ENCODE data around the gene SLC35G6.
"Not testable (repeated sequence)": the region's sequence is repeated elsewhere in the genome, so short reads cannot be mapped to it uniquely, and the experiment has no call there.

SLC35G6 gene

DNA sequence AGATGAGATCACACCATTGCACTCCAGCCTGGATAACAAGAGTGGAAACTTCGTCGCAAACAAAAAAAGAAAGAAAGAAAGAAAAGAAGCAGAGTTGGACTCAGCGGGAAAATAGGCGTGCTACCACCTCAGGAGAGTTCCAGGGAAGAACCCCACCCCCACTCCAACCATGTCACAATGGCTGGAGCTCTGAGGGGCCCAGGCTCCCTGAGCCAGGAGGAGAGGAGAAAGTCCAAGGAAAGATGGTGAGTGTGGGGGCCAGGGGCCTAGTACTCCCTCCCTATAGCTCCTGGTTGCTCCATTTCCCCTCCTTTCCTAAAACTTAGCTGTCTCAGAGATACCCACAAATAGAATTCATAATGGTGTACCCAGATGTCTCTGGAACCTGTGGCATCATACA lies at the start of gene SLC35G6:
Gene SLC35G6 (plus strand): TSS at position 172 of the 400 bp plus-strand sequence. CDS start 71 bp downstream, at position 243.
- not testable (repeated sequence) for DNase-seq (ENCODE audit: low read depth)

DNA sequence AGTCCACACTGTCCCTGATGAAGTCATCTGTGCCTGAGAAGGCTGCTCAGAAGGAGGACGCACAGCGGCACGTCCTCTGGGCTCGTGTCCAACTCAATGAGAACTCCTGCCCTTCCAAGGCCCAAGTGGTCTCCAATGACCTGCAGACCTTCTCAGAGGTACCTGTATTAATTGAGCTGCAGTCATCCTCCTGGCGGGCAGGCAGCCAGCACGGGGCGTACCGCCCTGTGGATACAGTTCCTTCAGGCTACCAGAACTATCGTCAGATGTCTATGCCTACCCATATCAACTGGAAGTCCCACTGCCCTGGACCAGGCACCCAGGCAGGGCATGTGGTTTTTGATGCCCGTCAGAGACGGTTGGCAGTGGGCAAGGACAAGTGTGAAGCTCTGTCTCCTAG lies 49.0 kb upstream of the SLC35G6 start:
- no peak for DNase-seq (ENCODE audit: low read depth)

DNA sequence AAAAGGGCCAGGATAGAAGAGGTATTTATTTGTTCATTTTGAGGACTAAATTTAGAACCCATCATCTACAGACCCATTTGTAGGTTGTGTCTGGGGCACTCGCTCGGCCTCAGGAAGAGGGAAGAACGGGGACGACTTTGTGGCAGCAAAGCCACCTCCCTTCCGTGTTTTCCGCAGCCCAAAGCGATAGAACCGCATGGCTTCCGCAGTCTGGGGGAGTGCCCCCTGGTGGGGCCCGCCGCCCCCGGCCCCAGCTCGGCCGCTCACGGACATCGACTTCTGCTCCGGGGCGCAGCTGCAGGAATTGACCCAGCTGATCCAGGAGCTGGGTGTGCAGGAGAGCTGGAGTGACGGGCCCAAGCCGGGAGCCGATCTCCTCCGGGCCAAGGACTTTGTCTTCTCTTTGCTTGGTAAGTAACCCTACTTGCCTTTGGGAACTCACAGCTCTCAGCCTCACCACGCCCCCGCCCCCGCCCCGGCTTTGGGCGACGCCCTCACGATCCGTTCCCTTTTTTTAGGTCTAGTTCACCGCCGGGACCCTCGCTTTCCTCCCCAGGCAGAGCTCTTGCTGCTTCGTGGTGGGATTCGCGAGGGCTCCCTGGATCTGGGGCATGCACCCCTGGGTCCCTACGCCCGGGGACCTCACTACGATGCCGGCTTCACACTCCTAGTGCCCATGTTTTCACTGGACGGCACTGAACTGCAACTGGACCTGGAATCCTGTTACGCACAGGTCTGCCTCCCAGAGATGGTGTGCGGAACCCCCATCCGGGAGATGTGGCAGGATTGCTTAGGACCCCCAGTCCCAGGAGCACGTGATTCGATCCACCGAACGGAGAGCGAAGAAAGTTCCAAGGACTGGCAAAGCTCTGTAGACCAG lies 45.3 kb upstream of the SLC35G6 start:
- no peak for DNase-seq (ENCODE audit: low read depth)

DNA sequence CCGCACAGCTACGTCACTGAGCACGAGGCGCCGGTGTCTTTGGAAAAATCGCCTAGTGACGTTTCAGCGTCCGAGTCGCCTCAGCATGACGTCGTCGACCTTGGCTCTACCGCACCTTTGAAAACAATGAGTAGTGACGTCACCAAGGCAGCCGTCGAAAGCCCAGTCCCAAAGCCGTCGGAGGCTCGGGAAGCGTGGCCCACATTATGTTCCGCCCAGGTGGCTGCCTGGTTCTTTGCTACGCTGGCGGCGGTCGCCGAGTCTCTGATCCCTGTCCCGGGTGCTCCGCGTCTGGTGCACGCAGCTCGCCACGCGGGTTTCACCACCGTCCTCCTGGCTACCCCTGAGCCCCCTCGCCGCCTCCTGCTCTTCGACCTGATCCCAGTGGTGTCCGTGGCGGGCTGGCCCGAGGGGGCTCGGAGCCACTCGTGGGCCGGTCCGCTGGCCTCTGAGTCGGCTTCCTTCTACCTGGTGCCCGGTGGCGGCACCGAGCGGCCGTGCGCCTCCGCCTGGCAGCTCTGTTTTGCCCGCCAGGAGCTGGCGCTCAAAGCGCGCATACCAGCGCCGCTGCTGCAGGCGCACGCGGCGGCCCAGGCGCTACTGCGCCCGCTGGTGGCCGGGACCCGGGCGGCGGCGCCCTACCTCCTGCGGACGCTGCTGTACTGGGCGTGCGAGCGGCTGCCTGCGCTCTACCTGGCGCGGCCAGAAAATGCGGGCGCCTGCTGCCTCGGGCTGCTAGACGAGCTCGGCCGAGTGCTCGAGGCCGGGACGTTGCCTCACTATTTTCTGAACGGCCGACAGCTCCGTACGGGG lies 44.5 kb upstream of the SLC35G6 start:
- DNase-seq (ENCODE audit: low read depth), result peak; percentile 31

DNA sequence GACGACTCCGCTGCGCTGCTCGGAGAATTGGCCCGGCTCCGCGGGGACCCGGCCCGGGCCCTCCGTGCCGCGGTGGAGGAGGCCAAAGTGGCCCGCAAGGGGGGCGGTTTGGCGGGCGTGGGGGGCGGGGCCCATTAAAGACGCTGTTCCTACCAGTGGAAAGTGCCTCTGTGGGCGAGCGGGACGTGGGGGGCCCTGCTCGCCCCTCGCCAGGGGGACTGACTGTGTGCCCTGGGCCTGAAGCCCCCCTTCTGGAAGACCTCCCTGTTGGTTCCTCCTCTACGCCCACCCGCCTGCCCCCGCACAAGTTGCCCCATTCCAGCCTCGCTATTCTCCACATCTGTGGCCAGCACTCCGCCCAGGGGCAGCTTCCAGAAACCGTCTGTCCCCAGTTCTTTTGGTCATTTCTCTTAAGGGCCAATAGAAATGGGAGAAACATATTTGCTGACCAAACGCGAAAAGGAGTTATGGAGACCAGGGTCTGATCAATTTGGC lies 43.8 kb upstream of the SLC35G6 start:
- no peak for DNase-seq (ENCODE audit: low read depth)

DNA sequence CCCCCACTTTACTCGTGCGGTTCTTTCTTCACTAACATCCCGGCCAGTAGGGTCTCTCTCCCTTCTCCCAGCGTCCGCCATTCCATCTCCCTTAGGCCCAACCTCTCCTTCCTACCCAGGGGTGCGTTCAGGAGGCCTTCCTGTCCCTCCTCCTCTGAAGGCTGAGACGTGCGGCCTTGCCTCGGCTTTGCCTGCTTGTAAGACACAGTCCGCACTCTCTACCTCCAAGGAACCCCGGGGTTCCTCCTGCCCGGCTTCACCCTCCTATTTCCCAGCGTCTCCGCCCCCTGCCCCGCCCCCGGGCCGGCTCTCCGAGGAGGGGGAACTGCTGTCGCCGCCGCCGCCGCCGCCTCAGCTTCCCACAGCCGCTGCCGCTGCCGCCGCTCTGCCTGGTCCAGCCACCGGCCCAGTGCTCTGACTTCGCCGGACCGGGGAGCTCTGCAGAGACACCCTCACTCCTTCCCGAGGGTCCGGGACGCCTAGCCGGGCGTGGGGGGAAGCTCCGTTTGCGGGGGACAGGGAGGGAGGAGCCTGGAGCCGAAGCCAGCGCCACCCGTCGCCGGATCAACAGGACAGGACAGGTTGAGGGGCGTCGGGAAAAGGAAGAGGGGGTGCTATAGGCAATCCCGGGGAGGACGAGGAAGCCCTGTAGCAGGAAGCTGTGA lies 43.2 kb upstream of the SLC35G6 start:
- no peak for DNase-seq (ENCODE audit: low read depth)

DNA sequence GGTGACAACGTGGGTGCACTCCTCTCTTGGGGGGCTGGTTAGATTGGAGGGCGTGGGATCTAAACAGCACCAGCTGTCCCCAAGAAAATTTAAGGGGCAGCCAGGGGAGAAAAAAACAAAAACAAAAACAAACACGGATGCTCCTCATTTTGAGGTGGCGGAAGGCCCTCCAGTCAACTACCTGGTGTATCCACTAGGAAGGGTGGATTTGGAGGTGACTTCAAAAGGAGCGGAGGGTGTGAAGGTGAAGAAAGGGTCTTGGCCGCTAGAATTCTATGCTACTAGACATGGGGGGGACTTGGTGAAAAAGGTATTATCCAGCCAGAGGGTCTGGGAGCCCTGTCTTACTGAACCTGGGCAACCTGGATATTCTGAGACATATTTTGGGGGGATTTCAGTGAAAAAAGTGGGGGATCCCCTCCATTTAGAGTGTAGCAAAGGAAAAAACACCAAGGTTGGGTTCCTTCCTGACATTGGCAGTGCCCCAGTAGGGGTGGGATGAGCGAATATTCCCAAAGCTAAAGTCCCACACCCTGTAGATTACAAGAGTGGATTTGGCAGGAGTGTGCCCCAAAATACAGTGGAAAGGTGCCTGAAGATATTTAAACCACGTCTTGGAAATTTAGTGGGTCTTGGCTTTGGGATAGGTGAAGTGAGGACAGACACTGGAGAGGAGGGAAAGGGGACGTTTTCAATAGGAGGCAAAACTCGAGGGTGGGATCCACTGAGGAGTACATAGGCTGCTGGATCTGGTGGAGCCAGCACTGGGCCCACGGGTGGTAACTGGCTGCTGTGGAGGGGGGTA lies 42.4 kb upstream of the SLC35G6 start:
- DNase-seq (ENCODE audit: low read depth), result no peak

DNA sequence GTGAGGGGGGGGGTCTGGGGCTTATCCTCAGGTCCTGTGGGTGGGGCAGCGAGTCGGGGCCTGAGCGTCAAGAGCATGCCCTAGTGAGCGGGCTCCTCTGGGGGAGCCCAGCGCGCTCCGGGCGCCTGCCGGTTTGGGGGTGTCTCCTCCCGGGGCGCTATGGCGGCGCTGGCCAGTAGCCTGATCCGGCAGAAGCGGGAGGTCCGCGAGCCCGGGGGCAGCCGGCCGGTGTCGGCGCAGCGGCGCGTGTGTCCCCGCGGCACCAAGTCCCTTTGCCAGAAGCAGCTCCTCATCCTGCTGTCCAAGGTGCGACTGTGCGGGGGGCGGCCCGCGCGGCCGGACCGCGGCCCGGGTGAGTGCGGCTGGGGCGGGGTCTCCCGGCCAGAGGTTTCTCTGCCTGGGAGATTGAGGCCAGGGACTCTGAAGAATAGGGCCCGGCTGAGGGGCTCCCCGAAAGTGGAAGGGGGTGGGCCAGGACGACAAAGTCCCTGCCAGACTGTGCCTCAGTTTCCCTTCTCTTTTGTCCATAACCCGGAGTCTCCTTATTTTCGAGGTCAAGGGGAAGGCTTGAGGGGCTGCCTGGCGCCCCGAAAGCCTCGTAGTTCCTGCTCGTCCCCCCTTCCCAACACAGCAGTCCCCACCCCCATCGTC lies 41.7 kb upstream of the SLC35G6 start, which contains the start of gene FGF11:
Gene FGF11 (plus strand): TSS at position 51 of the 651 bp plus-strand sequence. CDS start 109 bp downstream, at position 160.
- no peak for DNase-seq (ENCODE audit: low read depth)

DNA sequence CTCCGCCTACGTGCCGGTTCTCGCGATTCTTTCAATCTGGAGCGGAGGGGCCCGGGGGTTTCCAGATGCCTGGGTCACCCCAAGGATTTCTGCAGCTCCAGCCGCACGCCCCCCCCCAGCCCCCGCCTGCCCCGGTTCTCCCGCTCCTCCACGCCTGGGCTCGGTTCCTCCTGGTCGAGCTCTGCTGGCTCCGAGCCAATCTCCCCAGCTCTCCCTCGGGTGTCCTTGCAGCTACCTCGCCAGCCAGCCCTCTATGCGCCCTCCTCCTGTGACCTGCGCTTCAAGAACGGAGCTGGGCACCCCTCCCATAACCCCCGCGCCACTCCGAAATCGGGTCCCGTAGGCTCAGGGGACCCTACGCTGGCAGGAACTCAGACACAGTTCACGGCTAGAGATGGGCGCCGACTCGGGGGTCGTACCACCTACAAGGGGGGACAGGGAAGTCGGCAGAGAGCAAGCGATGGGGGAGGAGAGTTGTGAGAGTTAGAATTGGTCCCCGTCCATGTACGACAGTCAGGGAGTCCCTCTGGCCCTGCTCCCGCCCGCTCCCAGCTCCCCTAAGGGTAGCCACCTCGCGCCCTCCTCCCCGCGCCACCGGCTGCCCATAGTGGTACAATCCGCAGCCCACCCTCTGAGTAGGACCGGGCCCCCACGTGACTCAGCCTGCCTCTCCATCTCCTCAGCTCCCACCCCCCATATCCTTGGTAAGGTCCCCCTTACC lies 41.0 kb upstream of the SLC35G6 start:
- DNase-seq (ENCODE audit: low read depth), result no peak

DNA sequence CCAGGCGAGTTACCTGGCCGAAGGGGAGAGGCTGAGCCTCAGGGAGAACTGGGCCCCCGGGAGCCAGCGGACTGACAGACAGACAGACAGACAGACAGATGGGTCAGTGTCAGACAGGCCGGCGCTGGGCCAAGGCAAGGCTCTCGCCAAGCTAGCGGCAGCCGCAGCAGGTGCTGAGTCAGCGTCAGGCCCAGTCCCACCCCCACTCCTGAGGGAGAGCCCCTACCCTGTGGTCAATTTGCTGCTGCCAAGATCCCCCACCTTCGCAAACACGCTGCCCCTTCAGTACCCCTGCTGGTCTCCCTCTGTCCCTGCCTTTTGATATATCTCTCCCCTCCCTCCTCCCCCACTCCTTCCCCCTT lies 40.4 kb upstream of the SLC35G6 start:
- DNase-seq (ENCODE audit: low read depth), result no peak

DNA sequence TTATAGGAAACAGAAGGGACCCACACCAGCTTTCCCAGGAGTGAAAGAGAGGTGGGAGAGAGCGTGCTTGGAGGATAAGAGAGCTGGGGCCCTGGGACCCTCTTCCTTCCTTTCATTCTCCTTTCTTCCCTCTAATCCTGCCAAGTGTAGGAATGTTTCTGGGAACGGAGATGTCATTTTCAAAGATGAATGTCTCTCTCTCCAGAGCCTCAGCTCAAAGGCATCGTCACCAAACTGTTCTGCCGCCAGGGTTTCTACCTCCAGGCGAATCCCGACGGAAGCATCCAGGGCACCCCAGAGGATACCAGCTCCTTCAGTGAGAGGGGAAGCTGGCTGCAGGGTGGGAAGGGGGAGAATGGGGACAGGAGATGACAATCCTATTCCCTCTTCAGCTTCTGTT lies 40.0 kb upstream of the SLC35G6 start:
- no peak for DNase-seq (ENCODE audit: low read depth)

DNA sequence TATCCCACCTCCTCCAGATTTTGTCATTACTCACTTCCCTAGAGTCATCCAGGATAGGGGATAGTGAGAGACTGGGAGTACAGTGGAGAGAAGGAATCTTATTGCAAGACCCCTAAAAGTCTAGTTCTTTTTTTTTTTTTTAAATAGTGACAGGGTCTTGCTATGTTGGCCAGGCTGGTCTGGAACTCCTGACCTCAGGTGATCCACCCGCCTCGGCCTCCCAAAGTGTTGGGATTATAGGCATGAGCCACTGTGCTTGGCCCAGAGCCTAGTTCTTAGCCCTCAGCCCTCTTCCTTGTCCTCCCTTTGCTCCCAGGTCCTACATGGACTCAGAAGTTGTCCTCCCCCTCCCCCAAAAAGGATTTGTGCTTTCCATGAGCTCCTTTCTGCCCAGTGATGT lies 39.1 kb upstream of the SLC35G6 start:
- DNase-seq (ENCODE audit: low read depth), result no peak

DNA sequence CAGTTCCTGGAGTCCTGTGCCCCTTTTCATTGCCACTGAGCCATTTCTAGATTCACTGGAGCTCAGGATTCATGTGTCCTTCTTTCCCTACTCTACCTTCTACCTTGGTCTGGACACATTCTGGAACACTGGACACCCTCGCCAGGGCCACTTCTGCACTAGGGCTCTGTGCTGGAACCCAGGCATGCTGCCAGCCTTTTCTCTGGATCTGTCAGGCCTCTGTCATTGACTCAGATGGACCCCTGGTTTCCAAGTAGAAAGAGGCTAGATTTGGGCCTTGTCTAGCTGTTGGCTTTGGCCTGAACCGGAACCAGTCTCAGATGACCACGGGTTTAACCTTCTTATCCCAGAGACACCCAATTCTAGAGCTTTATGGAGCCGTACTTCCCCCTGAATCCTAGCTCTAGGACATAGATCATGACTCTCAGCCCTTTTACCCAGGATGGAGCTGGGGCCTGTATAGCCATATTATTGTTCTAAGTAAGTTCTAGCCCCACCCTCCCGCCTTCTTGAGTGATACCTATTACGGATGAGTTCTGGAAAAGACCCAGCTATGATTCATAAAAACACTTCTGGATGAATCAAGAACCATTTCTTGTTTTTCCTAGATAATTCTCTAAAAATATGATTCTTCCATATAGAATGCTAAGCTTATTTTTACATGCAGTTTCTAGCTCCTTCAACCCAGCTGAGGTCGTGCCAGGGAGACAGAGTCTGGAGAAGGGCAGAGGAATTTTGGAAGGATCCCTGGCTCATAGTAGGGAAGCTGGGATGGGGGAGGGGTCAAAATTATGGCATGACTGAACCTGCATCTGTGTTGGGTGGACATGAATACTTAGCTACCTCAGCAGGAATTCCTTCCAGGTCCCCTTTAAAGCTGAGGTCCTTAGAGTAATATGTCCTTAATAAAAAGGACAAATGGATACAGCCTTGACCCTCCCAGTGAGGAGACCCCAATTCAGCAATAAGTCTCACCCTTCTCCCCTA lies 37.5 kb upstream of the SLC35G6 start:
- no peak for DNase-seq (ENCODE audit: low read depth)

DNA sequence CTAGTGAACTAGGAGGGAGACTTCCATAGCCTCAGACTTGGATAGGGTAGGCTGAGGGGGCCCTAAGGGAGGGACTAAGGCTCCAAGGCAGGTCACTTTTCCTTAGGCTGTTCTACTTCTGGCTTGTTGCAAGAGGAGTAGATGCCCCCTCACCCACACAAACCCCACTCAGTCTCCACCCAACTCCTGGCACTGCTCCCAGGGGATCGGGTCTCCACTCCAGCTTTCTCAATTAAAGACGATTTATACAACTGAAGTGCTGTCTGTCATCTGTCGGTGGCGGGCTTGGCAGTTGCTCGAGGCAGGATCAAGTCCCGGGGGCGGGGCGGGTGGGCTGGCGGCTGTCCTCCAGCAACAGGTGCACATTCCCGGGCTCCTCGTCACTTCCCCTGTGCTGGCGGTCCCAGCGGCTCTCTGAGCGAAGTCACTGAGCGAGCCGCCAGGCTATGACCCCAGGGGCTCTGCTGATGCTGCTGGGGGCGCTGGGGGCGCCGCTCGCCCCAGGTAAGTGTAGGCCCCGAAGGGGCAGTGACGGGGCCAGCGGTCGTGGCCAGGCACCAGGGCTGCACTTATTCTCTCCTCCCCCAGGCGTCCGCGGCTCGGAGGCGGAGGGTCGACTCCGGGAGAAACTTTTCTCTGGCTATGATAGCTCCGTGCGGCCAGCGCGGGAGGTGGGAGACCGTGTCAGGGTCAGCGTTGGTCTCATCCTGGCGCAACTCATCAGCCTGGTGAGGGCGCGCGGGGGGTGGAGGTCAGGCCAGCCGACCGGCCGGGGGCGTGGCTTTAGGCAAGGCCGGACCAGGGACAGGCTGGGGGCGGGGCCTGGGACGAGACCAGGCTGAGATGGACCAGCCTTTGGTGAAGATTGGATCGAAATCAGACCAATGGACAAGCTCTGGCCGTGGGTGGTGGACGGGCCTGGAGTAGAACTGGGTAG lies 36.3 kb upstream of the SLC35G6 start, which contains the start of gene CHRNB1:
Gene CHRNB1 (plus strand): TSS at position 380 of the 937 bp plus-strand sequence. CDS start 67 bp downstream, at position 447.
- no peak for DNase-seq (ENCODE audit: low read depth)

DNA sequence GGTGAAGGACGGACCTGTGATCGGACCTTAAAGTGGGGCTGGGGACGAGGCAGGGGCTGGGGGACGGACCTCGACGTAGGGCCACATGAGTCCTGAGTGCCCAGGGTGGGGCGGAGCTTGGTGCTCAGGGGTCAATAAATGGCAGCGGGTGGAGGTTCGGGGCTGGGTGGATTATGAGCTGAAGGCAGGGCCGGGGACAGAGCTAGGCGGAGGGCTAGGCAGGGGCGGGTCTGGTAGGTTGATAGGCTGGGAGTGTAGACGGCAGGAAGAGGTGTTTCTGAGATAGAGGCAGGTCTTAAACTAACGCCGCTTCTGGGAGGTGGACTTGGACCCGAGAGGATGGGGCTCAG lies 35.7 kb upstream of the SLC35G6 start:
- DNase-seq (ENCODE audit: low read depth), result no peak

DNA sequence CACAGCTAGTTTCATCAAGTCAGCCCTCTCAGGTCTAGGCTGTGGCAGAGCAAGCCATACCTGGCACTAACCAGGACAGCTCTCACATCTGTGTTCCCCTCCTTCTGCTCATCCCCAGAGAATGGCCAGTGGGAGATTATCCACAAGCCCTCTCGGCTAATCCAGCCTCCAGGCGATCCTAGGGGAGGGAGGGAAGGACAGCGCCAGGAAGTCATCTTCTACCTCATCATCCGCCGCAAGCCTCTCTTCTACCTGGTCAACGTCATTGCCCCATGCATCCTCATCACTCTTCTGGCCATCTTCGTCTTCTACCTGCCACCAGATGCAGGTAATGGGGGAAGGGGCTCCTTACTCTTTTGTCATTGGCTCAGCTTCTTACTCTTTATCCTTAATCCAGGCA lies 32.8 kb upstream of the SLC35G6 start:
- DNase-seq (ENCODE audit: low read depth), result no peak

DNA sequence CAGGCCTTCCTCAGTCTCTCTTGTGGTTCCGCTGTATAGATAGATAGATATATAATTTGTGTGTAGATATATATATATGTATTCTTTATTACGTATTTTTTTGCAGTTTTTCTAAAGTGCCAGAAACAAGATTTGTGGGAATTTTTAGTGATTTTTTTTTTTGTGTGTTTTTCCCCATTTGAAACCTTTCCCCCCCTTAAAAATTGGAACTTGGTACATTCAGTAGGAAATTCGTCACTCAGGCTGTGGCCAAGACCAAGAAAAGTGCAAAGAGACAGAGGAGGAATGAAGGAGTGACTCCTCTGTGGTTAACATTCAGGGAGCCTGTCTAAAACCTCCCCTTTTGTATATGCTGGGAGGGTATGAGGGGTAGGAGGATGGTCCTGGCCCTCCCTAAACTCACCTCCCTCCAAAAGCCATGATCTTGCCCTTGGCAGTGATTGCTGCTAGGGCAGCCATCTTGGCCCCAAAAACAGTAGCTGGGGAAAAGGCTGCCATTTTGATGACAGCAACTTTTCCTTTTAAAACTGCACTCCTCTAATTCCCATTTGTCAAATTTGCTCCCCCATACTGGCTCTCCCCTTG lies 21.2 kb upstream of the SLC35G6 start:
- DNase-seq (ENCODE audit: low read depth), result no peak

Data from stimulated activated CD8-positive, alpha-beta memory T cell treated with anti-CD3 and anti-CD28 coated beads, Interleukin-7, amount 100 ng/mL, for 24 hours (primary cell).